CD4-positive, alpha-beta T cell (primary cell): ENCODE measurements around the gene NCKAP5. TPM values are rescaled to one million over a fixed set of nuclear protein-coding genes. Genes with fewer than 3 reads are reported as not detected.

ENCODE experiments used
- ATAC-seq: fragments of 200-7000 bp; cut with Tn5 transposase; one replicate; pipeline ENCODE4 v1.10.0; 2022; ENCODE audit warnings: mild to moderate bottlenecking; ENCODE audit not compliant: poor library complexity
- CTCF ChIA-PET: fragments of 350-600 bp; sonication (Branson Sonifier 250); formaldehyde crosslinking; loops from one replicate; lab custom pipeline; 2021; ENCODE audit warnings: antibody characterized with exemption, inconsistent platforms; lab: Charles Lee
- POLR2A ChIA-PET: fragments of 350-600 bp; sonication (Branson Sonifier 250); formaldehyde crosslinking; loops from one replicate; lab custom pipeline; 2021; ENCODE audit warnings: antibody characterized with exemption, inconsistent platforms; lab: Charles Lee
- DNase-seq, 14 experiments: peaks; one replicate each; pipeline ENCODE4 v3.0.0-alpha.2; 2013 to 2020; ENCODE audit warnings: mixed read lengths in 2 of 14
- H3K27ac ChIP-seq, 2 donors: one replicate each; pipeline versions ENCODE4 v1.5.1 to v1.7.0; 2013; ENCODE audit warnings: low read length in 2 of 2, low read depth in 1 of 2, mild to moderate bottlenecking in 1 of 2
- H3K27me3 ChIP-seq, 2 experiments: 1 replicate in 1 of 2; 2 replicates in 1 of 2; pipeline versions ENCODE4 v1.6.1 to v1.7.0; 2013; ENCODE audit warnings: low read length in 2 of 2, control low read depth in 1 of 2, mild to moderate bottlenecking in 1 of 2, moderate library complexity in 1 of 2; ENCODE audit not compliant: insufficient read depth in 2 of 2, control insufficient read depth in 1 of 2
- H3K36me3 ChIP-seq: one replicate; pipeline ENCODE4 v1.6.1; 2013; ENCODE audit warnings: low read length, control low read depth; ENCODE audit not compliant: insufficient read depth
- H3K4me1 ChIP-seq: one replicate; pipeline ENCODE4 v1.6.1; 2013; ENCODE audit warnings: low read length, control low read depth; ENCODE audit not compliant: insufficient read depth
- H3K4me3 ChIP-seq: one replicate; pipeline ENCODE4 v1.5.1; 2013; ENCODE audit warnings: mild to moderate bottlenecking, low read length, moderate library complexity
- H3K9me3 ChIP-seq, 2 experiments: 1 replicate in 1 of 2; 2 replicates in 1 of 2; pipeline versions ENCODE4 v1.6.1 to v1.7.0; 2013; ENCODE audit warnings: low read length in 2 of 2, mild to moderate bottlenecking in 2 of 2, control low read depth in 1 of 2, moderate library complexity in 1 of 2; ENCODE audit not compliant: control insufficient read depth in 1 of 2, insufficient read depth in 1 of 2
- H3K27ac Mint-ChIP-seq: one replicate; pipeline ENCODE4 v1.8.0; 2020; ENCODE audit warnings: mixed read lengths
- H3K27me3 Mint-ChIP-seq: one replicate; pipeline ENCODE4 v1.8.0; 2021; ENCODE audit warnings: mixed read lengths
- H3K36me3 Mint-ChIP-seq: one replicate; pipeline ENCODE4 v1.8.0; 2021; ENCODE audit warnings: low read depth, mixed read lengths
- H3K4me1 Mint-ChIP-seq: one replicate; pipeline ENCODE4 v1.8.0; 2021; ENCODE audit warnings: low read depth, mixed read lengths
- H3K4me3 Mint-ChIP-seq: one replicate; pipeline ENCODE4 v1.8.0; 2020; ENCODE audit warnings: mild to moderate bottlenecking, mixed read lengths
- H3K9me3 Mint-ChIP-seq: one replicate; pipeline ENCODE4 v1.8.0; 2020; ENCODE audit warnings: mixed read lengths
- CTCF ChIP-seq: fragments of 200-600 bp; IDR thresholded peaks from one replicate; pipeline ENCODE4 v1.8.0; 2022; ENCODE audit warnings: antibody characterized with exemption, mild to moderate bottlenecking
- intact Hi-C, 2 experiments: fragments of 100-400 bp; cut with DNase I in 1 of 2; cut with micrococcal nuclease in 1 of 2; formaldehyde crosslinking; loops; one replicate each; pipeline versions ENCODE4 v1.15.1 to v1.9.0; 2023 to 2025; cut with DNase I, micrococcal nuclease
- total RNA-seq, 174 experiments: library from RNA in 2 of 174; stranded (reverse) in 2 of 174; gene quantifications; one replicate each; pipeline ENCODE4 v1.2.3 and lab custom pipeline; 2021 to 2026

Gene NCKAP5
- total RNA-seq, 2 experiments from 2014 or later, result not detected

- intact Hi-C loops, result no loop called here
- H3K36me3 ChIP-seq, result no peaks in the 10 kb centered on the region
- no peak overlapping the region for H3K4me3 ChIP-seq
- H3K4me3 Mint-ChIP-seq, result no peak overlapping the region
- no peak overlapping the region for H3K27ac Mint-ChIP-seq
- no peak overlapping the region for H3K27ac ChIP-seq
- DNase-seq, result no peak
- H3K36me3 Mint-ChIP-seq, result no peaks in the 10 kb centered on the region
- H3K9me3 Mint-ChIP-seq, result no peaks in the 10 kb centered on the region
- ChIA-PET CTCF (interaction anchor here (0.5 kb wide), 1 partner anchor 883 kb away, joined by 3 read pairs; no protein-coding TSS in a partner anchor), POLR2A (no interaction called here)
- TF ChIP-seq CTCF, result no peak
- H3K27me3 ChIP-seq, result no peaks in the 10 kb centered on the region
- no peaks in the 10 kb centered on the region for H3K27me3 Mint-ChIP-seq
- ATAC-seq, result no peak
- H3K4me1 ChIP-seq, result no peaks in the 10 kb centered on the region
- no peaks in the 10 kb centered on the region for H3K9me3 ChIP-seq
- no peaks in the 10 kb centered on the region for H3K4me1 Mint-ChIP-seq
Observed at GRCh38 chr2:133317178-133317577, 251.1 kb downstream of the NCKAP5 start.

- Histone ChIP-seq H3K27ac (no peak overlapping the region), H3K9me3 (no peaks in the 10 kb centered on the region), H3K4me1 (no peaks in the 10 kb centered on the region), H3K27me3 (no peaks in the 10 kb centered on the region), H3K4me3 (no peak overlapping the region), H3K36me3 (no peaks in the 10 kb centered on the region)
- intact Hi-C loops, result no loop called here
- no peak for DNase-seq
- no peaks in the 10 kb centered on the region for H3K9me3 Mint-ChIP-seq
- no peaks in the 10 kb centered on the region for H3K36me3 Mint-ChIP-seq
- H3K4me1 Mint-ChIP-seq, result no peaks in the 10 kb centered on the region
- H3K27me3 Mint-ChIP-seq, result no peaks in the 10 kb centered on the region
- no peak overlapping the region for H3K4me3 Mint-ChIP-seq
- H3K27ac Mint-ChIP-seq, result no peak overlapping the region
- no peak for ATAC-seq
- ChIA-PET POLR2A (no interaction called here), CTCF (interaction anchor here (0.5 kb wide), 1 partner anchor 883 kb away, joined by 3 read pairs; no protein-coding TSS in a partner anchor)
- no peak for TF ChIP-seq CTCF
Observed at GRCh38 chr2:133316557-133316956, 251.7 kb downstream of the NCKAP5 start.

GRCh38 chr2:133315280-133315679 is 253.0 kb downstream of the NCKAP5 start:
- no peak for ATAC-seq
- H3K27me3 ChIP-seq, result no peaks in the 10 kb centered on the region
- no peaks in the 10 kb centered on the region for H3K36me3 ChIP-seq
- no peaks in the 10 kb centered on the region for H3K4me1 Mint-ChIP-seq
- H3K36me3 Mint-ChIP-seq, result no peaks in the 10 kb centered on the region
- no peaks in the 10 kb centered on the region for H3K4me1 ChIP-seq
- no peaks in the 10 kb centered on the region for H3K9me3 ChIP-seq
- no peak overlapping the region for H3K4me3 ChIP-seq
- H3K27ac Mint-ChIP-seq, result no peak overlapping the region
- H3K9me3 Mint-ChIP-seq, result no peaks in the 10 kb centered on the region
- ChIA-PET CTCF (no interaction called here), POLR2A (no interaction called here)
- H3K27ac ChIP-seq, result no peak overlapping the region
- no peak for DNase-seq
- H3K27me3 Mint-ChIP-seq, result no peaks in the 10 kb centered on the region
- intact Hi-C loops, result no loop called here
- no peak overlapping the region for H3K4me3 Mint-ChIP-seq
- TF ChIP-seq CTCF, result no peak
